DND-41 (cell line): ENCODE results near the gene POC1A.

Experiments
- ATAC-seq: fragments of 200-7000 bp; cut with Tn5 transposase; 3 replicates; pipeline ENCODE4 v1.9.1; 2021; ENCODE audit warnings: low read depth; ENCODE audit not compliant: insufficient read depth
- DNase-seq: peaks from one replicate; pipeline ENCODE4 v3.0.0-alpha.2; 2020
- H2AFZ ChIP-seq: 2 replicates; pipeline ENCODE4 v1.6.0; 2012; ENCODE audit warnings: low read depth, low read length
- H3K27ac ChIP-seq: 2 replicates; pipeline ENCODE4 v1.5.1; 2012; ENCODE audit warnings: low read length, inconsistent platforms
- H3K27me3 ChIP-seq: fragments of 200-600 bp; sonication (generic); 2 replicates; pipeline ENCODE4 v1.6.0; 2012; ENCODE audit warnings: low read length, mild to moderate bottlenecking, inconsistent platforms; ENCODE audit not compliant: insufficient read depth, poor library complexity
- H3K36me3 ChIP-seq: 2 replicates; pipeline ENCODE4 v1.5.1; 2012; ENCODE audit warnings: low read length, inconsistent platforms; ENCODE audit not compliant: insufficient read depth
- H3K4me1 ChIP-seq: 2 replicates; pipeline ENCODE4 v1.5.1; 2012; ENCODE audit warnings: mild to moderate bottlenecking, low read length; ENCODE audit not compliant: insufficient read depth
- H3K4me2 ChIP-seq: 2 replicates; pipeline ENCODE4 v1.6.0; 2012; ENCODE audit warnings: mild to moderate bottlenecking, moderate library complexity, low read length, inconsistent platforms; ENCODE audit not compliant: insufficient read depth
- H3K4me3 ChIP-seq, 2 experiments: fragments of 200-600 bp in 1 of 2; shearing (Covaris generic) in 1 of 2; 2 replicates each; pipeline ENCODE4 v1.5.1; 2012 to 2016; ENCODE audit warnings: inconsistent platforms in 2 of 2, low read length in 2 of 2, mild to moderate bottlenecking in 2 of 2, low read depth in 1 of 2, moderate library complexity in 1 of 2
- H3K79me2 ChIP-seq: 2 replicates; pipeline ENCODE4 v1.6.0; 2012; ENCODE audit warnings: low read length, inconsistent platforms; ENCODE audit not compliant: insufficient read depth
- H3K9ac ChIP-seq: 2 replicates; pipeline ENCODE4 v1.6.0; 2012; ENCODE audit warnings: low read depth, mild to moderate bottlenecking, inconsistent platforms, low read length, moderate library complexity
- H3K9me3 ChIP-seq: 2 replicates; pipeline ENCODE4 v1.5.1; 2012; ENCODE audit warnings: low read length, moderate library complexity, mild to moderate bottlenecking, inconsistent platforms; ENCODE audit not compliant: insufficient read depth, severe bottlenecking
- H4K20me1 ChIP-seq: 2 replicates; pipeline ENCODE4 v1.6.0; 2012; ENCODE audit warnings: low read length; ENCODE audit not compliant: insufficient read depth
- CTCF ChIP-seq: IDR thresholded peaks from 2 replicates; pipeline ENCODE4 v1.5.1; 2012; ENCODE audit warnings: borderline replicate concordance, low read length, moderate library complexity, mild to moderate bottlenecking; ENCODE audit not compliant: poor library complexity, severe bottlenecking; ENCODE audit errors: extremely low read depth
- EZH2 ChIP-seq: IDR thresholded peaks from 3 replicates; pipeline ENCODE4 v1.6.1; 2012; ENCODE audit warnings: borderline replicate concordance, low read depth, mild to moderate bottlenecking, moderate library complexity, low read length, inconsistent platforms; ENCODE audit not compliant: severe bottlenecking

Gene POC1A

GRCh38 chr3:52099001-52099401 lies 55.2 kb downstream of the POC1A start:
- Histone ChIP-seq H3K36me3 (peaks cover 83% of the 10 kb centered on the region), H3K9ac (no peak overlapping the region), H3K79me2 (no peaks in the 10 kb centered on the region), H3K4me1 (no peaks in the 10 kb centered on the region), H3K4me2 (no peak overlapping the region), H2AFZ (no peak overlapping the region), H3K9me3 (peaks cover 4% of the 10 kb centered on the region), H3K27ac (no peak overlapping the region), H3K27me3 (no peaks in the 10 kb centered on the region), H4K20me1 (no peaks in the 10 kb centered on the region; the same call in 1 of the 2 replicates), H3K4me3 (no peak overlapping the region)
- no peak for DNase-seq
- TF ChIP-seq CTCF: no peak
- TF ChIP-seq EZH2: no peak
- ATAC-seq: no peak

GRCh38 chr3:52097851-52098507 lies 56.2 kb downstream of the POC1A start:
- Histone ChIP-seq H3K4me1 (no peaks in the 10 kb centered on the region), H3K9ac (no peak overlapping the region), H3K4me3 (no peak overlapping the region), H4K20me1 (no peaks in the 10 kb centered on the region; the same call in 1 of the 2 replicates), H3K27me3 (no peaks in the 10 kb centered on the region), H3K27ac (no peak overlapping the region), H3K36me3 (peaks cover 84% of the 10 kb centered on the region), H3K4me2 (no peak overlapping the region), H3K79me2 (no peaks in the 10 kb centered on the region), H3K9me3 (peaks cover 4% of the 10 kb centered on the region), H2AFZ (no peak overlapping the region)
- ATAC-seq (no peak), DNase-seq (no peak)
- TF ChIP-seq EZH2 (no peak), CTCF (no peak)

GRCh38 chr3:52095990-52096775 lies 58.0 kb downstream of the POC1A start:
- Histone ChIP-seq H4K20me1 (no peaks in the 10 kb centered on the region; the same call in 1 of the 2 replicates), H3K27me3 (no peaks in the 10 kb centered on the region), H3K4me3 (no peak overlapping the region), H3K4me1 (no peaks in the 10 kb centered on the region), H3K79me2 (no peaks in the 10 kb centered on the region), H3K36me3 (peaks cover 86% of the 10 kb centered on the region), H3K9ac (no peak overlapping the region), H3K9me3 (no peaks in the 10 kb centered on the region), H3K4me2 (no peak overlapping the region), H2AFZ (no peak overlapping the region), H3K27ac (no peak overlapping the region)
- TF ChIP-seq EZH2 (no peak), CTCF (no peak)
- ATAC-seq (no peak), DNase-seq (no peak)
